ENCODE measurements around the gene CNNM3.
"Not testable (repeated sequence)": the region's sequence is repeated elsewhere in the genome, so short reads cannot be mapped to it uniquely, and the experiment has no call there.

The CNNM3 gene

DNA sequence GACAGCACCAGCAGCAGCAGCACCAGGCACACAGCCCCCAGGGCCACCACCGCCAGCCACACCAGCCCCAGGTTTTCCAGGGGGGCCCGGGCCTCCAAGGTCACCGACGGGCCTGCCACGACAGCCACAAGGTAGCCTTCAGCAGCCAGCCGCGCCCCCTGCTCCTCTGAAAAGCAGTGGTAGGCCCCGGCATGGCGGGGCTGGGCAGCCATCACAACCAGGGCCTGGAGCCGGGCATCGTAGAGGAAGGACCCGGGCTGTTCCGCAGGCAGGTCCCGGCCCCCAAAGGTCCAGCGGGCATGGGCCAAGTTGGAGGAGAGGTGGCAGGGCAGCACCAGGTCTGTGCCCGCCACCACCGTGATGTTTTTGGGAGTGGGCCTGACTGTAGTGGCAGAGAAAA is 45.0 kb downstream of the CNNM3 start:
- FAIRE-seq, result no peak
- no peak for DNase-seq (ENCODE audit: low spot score)

GRCh38 chr2:96863056-96863455 is 47.0 kb downstream of the CNNM3 start:
- not testable (repeated sequence) for FAIRE-seq; DNase-seq (ENCODE audit: low spot score)

DNA sequence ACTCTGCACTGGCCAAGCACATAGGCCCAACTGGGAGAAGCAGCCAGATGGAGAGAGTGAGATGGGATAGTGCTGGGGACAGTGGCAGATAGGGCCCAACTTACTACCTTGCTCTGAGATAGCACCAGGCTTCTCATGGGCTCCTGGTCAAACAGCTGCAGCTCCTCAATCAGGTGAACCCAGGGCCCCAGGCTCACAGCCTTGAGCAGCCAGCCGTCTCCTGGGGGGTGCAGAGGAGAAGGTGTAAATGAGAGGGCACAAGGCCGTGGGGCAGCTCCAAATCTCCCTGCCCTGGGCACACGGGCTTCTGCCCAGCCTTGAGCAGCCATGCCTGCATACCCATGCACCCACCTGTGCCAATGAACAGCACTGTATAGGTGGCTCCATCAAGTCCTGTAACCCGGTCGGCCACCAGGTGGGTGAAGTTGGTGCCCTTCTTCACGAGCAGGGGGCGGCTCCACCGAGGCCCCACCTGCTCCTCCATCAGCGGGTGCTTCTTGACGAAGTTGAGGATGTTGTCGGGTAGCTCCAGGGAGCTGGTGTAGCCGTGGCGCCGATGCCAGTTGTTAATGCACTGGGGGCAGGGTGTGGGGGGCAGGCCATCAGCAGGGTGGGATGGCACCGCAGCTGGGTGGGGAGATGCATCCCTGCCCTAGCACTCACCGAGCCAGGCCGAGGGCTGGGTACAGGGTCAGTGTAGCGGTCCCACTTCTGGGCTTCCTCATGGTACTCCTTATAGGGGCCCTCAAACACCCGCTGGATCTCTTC is 47.7 kb downstream of the CNNM3 start:
- DNase-seq (ENCODE audit: low spot score), result no peak
- no peak for FAIRE-seq

DNA sequence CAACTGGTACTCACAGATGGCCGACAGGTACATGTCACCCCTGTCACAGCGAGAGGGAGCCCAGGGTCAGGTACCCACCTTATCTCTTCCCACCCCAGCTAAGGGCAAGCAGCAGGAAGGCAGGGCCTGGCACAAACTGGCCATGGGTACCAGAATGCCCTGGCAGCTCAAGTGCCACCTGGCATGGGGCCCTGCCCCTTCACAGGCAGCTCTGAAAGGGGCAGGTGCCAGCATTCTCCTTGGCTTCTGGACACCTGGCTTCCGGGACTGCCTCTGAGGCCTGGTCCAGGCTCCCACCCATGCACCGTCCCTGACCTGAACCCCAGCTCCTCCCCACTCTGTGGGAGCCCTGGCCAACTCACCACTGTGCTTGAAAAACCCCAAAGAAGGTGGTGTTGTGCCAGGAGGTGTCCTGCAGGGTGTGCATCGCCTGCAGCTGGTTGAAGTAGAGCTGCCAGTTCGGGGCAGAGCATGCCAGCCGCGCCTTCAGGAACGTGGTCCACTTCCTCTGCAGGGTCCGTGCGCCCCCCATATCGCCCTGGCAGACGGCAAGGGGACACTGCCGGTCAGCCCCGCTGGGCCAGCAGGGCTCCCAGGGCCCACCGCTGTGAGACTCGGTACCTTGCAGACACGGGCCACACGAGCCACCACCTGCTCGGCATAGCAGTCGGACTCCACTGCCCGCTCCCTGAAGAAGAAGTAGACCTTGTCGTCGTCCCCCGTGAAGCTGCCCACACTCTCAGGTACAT is 48.4 kb downstream of the CNNM3 start:
- DNase-seq (ENCODE audit: low spot score), result no peak
- FAIRE-seq, result no peak

- DNase-seq (ENCODE audit: low spot score) (no peak), FAIRE-seq (no peak)
Measured at GRCh38 chr2:96865654-96866053, 49.6 kb downstream of the CNNM3 start.

- no peak for DNase-seq (ENCODE audit: low spot score)
- FAIRE-seq, result no peak
Measured at GRCh38 chr2:96866149-96866548, 50.1 kb downstream of the CNNM3 start.

DNA sequence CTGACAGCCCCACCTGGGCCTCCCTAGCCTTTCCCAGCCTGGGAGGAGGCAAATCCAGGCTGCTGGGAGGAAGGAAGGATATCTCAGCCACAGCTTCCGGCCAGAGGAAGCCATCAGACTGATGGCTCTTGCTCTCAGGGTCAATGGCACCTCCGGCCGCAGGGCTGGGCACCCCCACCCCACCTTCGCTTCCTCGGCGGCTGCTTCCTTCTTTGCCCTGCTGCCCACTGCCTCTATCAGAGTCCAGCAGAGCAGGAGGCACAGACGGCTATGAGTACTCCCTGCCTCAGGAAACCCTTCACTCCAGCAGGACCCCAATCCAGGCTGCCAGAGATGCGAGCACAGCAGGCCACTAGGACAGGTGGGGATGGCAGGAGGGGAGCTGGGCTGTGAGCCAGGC is 50.5 kb downstream of the CNNM3 start:
- FAIRE-seq, result no peak
- DNase-seq (ENCODE audit: low spot score), result no peak

GRCh38 chr2:96866986-96867755 is 51.1 kb downstream of the CNNM3 start:
- FAIRE-seq (no peak), DNase-seq (ENCODE audit: low spot score) (no peak)

GRCh38 chr2:96867756-96868554 is 51.9 kb downstream of the CNNM3 start:
- DNase-seq (ENCODE audit: low spot score), result no peak
- no peak for FAIRE-seq

DNA sequence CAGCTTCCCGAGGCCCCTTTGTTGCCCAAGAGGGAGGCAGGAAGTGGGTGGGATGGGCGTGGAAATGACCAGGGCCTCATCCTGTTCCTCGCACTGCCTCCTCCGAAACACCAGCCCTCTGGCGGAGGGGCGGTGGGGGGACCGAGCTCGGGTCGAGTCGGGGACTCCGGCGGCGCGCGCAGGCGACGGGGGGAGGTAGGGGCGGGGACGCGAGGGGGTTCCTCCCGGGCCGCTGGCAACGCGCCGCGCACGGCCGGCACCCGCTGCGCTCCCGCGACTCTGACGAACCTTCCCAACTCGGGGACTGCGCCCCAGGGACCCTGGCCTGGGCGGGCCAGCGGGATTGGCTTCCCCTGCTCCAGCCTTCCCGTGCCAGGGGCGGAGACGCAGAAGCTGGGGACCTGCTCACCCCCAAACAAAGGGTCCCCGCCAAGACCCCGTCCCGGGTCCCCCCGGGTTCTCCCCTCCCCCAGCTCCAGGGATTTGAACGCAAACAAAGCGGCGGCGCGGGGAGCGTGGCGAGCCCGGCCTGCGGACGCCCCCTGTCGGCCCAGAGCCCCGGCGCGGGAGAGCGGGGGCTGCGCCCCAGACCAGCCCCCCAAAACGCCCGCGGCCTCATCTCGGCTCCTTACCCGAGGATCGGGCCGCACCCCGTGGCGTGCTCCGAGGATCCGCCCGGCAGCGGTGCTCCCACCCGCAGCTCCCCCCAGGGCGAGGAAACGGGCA is 52.6 kb downstream of the CNNM3 start:
- peak; percentile 74 for FAIRE-seq

GRCh38 chr2:96869281-96869821 is 53.3 kb downstream of the CNNM3 start:
- FAIRE-seq (no peak), DNase-seq (ENCODE audit: low spot score) (peak; percentile 81)

More for the DNA sequence above, 52.6 kb downstream of the CNNM3 start:
- peak; percentile 95 for DNase-seq (ENCODE audit: low spot score)

DNA sequence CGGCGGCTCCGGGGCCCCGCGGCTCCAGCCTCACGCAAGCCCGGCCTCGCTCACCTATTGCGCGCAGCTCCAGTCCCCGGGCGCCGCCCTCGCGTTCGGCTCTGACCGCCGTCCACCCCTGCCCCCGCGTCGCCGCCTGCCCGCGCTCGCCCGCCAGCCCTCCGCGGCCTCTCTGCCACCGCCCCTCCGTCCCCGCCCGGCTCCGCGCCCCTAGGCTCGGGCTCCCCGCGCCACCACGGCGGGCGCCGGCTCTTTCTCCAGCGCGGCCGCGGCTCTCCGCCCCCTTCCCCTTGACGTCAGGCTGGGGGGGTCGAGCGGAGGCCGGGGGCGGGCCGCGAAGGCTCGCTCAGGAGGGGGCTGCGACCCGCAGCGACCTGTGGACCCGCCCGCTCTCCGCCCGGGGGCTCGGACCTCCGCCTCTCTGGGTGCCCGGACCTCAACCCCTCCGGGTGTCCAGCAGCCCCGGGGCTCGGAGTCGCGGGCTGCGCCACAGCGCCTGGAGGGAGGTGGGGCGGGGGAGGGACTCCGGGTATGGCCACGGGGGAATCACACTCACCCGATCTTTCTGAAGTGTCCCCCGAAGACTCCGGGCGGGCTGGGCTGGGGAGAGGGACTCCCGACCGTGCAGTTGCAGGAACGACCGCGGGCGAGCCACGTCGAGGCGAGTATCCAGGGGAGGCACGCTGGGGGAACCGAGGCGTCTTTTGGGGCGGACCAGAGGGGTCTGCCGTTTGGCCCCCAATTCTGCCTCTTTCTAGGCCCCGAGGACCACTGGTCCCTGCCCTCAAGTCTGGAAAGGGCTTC is 54.0 kb downstream of the CNNM3 start, which contains the start of gene SEMA4C:
Gene SEMA4C, minus strand, starts transcription at position 259 of the 804 bp plus-strand sequence. CDS start 2,194 bp downstream, outside the sequence.
- DNase-seq (ENCODE audit: low spot score) (peak; percentile 77), FAIRE-seq (no peak)

DNA sequence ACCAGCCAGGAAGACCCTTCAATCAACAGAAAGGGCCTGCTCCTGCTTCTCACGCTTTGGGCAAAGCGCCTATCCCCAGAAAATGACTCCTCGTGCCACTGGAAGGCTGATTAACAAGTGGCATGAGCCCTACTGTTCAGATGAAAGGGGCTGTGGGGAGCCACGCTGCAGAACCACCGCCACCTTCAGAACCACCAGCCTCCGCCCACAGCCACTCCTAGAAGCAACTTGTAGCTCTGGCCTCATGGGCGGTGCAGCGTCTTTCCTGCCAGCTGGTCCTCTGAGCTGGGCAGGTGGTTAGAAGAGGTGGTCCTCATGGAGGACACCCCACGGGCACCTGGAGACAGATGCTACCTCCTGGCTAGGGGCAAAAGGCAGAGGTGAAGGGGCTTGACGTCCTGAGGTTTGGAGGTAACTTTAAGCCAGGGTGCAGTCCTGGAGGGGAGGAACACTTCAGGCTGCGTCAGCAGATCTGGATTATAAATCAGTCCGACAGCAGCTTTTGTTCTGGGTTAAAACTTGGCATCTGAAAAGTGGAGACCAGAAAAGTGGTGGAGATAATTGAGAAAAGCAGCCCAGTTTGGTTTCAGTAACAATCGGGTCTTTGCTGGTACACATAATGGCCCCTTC is 54.7 kb downstream of the CNNM3 start:
- no peak for DNase-seq (ENCODE audit: low spot score)
- FAIRE-seq, result no peak

- FAIRE-seq, result no peak
- no peak for DNase-seq (ENCODE audit: low spot score)
Measured at GRCh38 chr2:96872591-96873349, 56.7 kb downstream of the CNNM3 start.

DNA sequence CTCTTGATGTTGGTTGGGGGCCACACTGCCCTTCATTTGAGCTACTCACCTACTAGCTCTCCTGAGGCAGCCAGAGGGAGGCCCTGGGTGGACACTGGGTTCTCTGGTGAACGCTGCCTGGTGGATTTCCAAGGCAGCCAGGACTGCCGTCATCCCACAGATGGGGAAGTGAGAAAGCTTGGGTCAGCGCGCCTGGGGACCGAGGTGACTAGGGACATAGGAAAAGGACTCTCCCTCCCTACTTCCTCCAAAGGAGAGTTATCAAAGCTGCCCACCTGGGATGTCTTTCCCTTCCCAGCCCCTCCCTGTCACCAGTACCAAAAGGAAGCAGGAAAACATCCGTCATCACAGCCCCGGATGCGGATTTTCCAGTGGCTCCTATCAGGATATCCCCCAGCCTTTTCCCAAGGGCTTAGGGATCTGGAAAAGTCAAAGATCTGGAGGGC is 57.6 kb downstream of the CNNM3 start:
- FAIRE-seq (no peak), DNase-seq (ENCODE audit: low spot score) (no peak)

DNA sequence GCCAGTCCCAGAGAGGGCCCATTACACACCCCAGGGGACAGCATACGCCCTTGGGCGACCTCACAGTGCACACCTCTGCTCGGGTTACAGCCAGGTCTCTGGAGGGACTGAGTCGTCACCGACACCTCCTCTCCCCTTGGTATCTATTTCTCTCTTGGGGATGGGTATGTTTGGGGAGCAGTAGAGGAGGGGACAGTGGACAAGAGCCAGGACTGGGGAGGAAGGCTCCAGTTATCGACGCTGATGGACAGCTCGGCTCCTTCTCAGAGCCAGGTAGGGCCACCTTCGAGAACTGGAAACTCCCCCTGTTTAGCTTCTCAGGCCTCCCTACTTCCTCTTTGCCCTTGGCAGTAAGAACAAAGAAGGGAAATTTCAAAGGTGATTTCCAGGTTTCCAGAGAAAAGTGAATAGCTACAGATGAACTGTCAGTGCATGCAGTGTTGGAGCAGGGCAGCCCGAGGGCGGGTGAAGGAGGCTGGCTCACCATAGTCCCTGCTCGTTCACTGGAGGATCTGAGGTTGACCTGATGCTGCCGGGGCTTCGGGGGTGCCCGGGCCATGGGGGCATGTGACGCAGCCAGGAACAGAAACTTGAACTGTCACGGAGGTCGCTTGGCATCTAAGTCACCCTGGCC is 58.2 kb downstream of the CNNM3 start:
- FAIRE-seq (no peak), DNase-seq (ENCODE audit: low spot score) (no peak)

- FAIRE-seq (no peak), DNase-seq (ENCODE audit: low spot score) (no peak)
Measured at GRCh38 chr2:96875498-96876268, 59.6 kb downstream of the CNNM3 start.

Data from urothelium cell line (cell line).